ENCODE measurements around the gene SPATA17.

The SPATA17 gene

GRCh38 chr1:217881131-217881543, 250.0 kb downstream of the SPATA17 start (continued):
- TF ChIP-seq ZNF488 (tag by site-specific recombination; IDR thresholded peaks at IDR 0.05) (no peak), EGR2 (tag by site-specific recombination; IDR thresholded peaks at IDR 0.05; ENCODE audit: low read depth) (no peak), ZNF132 (tag by site-specific recombination; IDR thresholded peaks at IDR 0.05; ENCODE audit: borderline replicate concordance) (no peak), ZNF280C (tag by site-specific recombination; IDR thresholded peaks at IDR 0.05) (no peak), ZNF433 (tag by site-specific recombination; IDR thresholded peaks at IDR 0.05; ENCODE audit: low read depth) (no peak), ZNF514 (tag by site-specific recombination; IDR thresholded peaks at IDR 0.05) (no peak), ZNF677 (tag by site-specific recombination; IDR thresholded peaks at IDR 0.05) (no peak), ZNF274 (IDR thresholded peaks at IDR 0.05; ENCODE audit: low read length) (no peak), ZNF274 (tag by site-specific recombination; IDR thresholded peaks at IDR 0.05; ENCODE audit: borderline replicate concordance) (no peak), ZNF248 (tag by site-specific recombination; IDR thresholded peaks at IDR 0.05) (no peak)

GRCh38 chr1:217881607-217882332, 250.6 kb downstream of the SPATA17 start:
- no peaks in the 10 kb centered on the region for H3K36me3 ChIP-seq (ENCODE audit: control insufficient read depth in 2 of 2, insufficient read depth in 1 of 2, low read length in 2 of 2)
- no peak for TF ChIP-seq ZNF394 (tag by site-specific recombination; IDR thresholded peaks at IDR 0.05; ENCODE audit: borderline replicate concordance)
- TF ChIP-seq ZNF211 (tag by site-specific recombination; IDR thresholded peaks at IDR 0.05; ENCODE audit: low read depth) = no peak
- no peak for TF ChIP-seq KLF9 (tag by site-specific recombination; IDR thresholded peaks at IDR 0.05; ENCODE audit: low read depth)
- TF ChIP-seq PATZ1 (tag by site-specific recombination; IDR thresholded peaks at IDR 0.05) = no peak
- TF ChIP-seq KLF16 (tag by site-specific recombination; IDR thresholded peaks at IDR 0.05) = no peak
- TF ChIP-seq ZNF148 (tag by site-specific recombination; IDR thresholded peaks at IDR 0.05; ENCODE audit: borderline replicate concordance) = no peak
- TF ChIP-seq ZNF26 (tag by site-specific recombination; IDR thresholded peaks at IDR 0.05) = no peak
- TF ChIP-seq ZNF23 (tag by site-specific recombination; IDR thresholded peaks at IDR 0.05; ENCODE audit: borderline replicate concordance) = no peak
- ChIA-PET POLR2A (no interaction called here), CTCF (no interaction called here)
- no peaks in the 10 kb centered on the region for H3K9me3 ChIP-seq (ENCODE audit: control insufficient read depth, insufficient read depth, low read depth, low read length)
- H3K4me3 ChIP-seq (ENCODE audit: low read depth, low read length) = no peak overlapping the region
- no peaks in the 10 kb centered on the region for H3K4me1 ChIP-seq (ENCODE audit: control insufficient read depth, insufficient read depth, low read length)
- H3K27ac ChIP-seq (ENCODE audit: extremely low read depth, low read depth, low read length) = no peak overlapping the region

All from HEK293 (cell line).